Keratinocyte (primary cell): Measurements from ENCODE around the gene RASA3. TPM values are rescaled to one million over a fixed set of nuclear protein-coding genes. Genes with fewer than 3 reads are reported as not detected.

Source experiments
- DNase-seq: peaks from one replicate; pipeline ENCODE4 v3.0.0-alpha.2; 2011; ENCODE audit warnings: low read depth, missing footprints, low spot score
- FAIRE-seq: peaks from 2 replicates; lab custom pipeline; 2011; peaks lifted over from hg19 to GRCh38; lab: Jason Lieb, UNC
- H2AFZ ChIP-seq: 2 replicates; pipeline ENCODE4 v1.6.0; 2012; ENCODE audit warnings: low read length, control low read depth, inconsistent platforms; ENCODE audit not compliant: control insufficient read depth
- H3K27ac ChIP-seq: 2 replicates; pipeline ENCODE4 v1.5.1; 2011; ENCODE audit warnings: low read length; ENCODE audit not compliant: control insufficient read depth, insufficient read depth
- H3K27me3 ChIP-seq: 3 replicates; pipeline ENCODE4 v1.6.0; 2011; ENCODE audit warnings: low read length; ENCODE audit not compliant: control insufficient read depth, insufficient read depth; ENCODE audit errors: extremely low read depth
- H3K36me3 ChIP-seq, 2 experiments: 2 replicates in 1 of 2; 3 replicates in 1 of 2; pipeline ENCODE4 v1.5.1; 2011; ENCODE audit warnings: low read length in 2 of 2, mild to moderate bottlenecking in 1 of 2; ENCODE audit not compliant: control insufficient read depth in 2 of 2, insufficient read depth in 2 of 2; ENCODE audit errors: extremely low read depth in 1 of 2
- H3K4me1 ChIP-seq: 3 replicates; pipeline ENCODE4 v1.5.1; 2011; ENCODE audit warnings: low read length; ENCODE audit not compliant: control insufficient read depth, insufficient read depth; ENCODE audit errors: extremely low read depth
- H3K4me2 ChIP-seq: 3 replicates; pipeline ENCODE4 v1.6.0; 2011; ENCODE audit warnings: low read depth, low read length; ENCODE audit not compliant: control insufficient read depth, insufficient read depth; ENCODE audit errors: extremely low read depth
- H3K4me3 ChIP-seq, 3 experiments: fragments of 200-600 bp in 1 of 3; sonication (generic) in 1 of 3; 2 replicates in 2 of 3; 3 replicates in 1 of 3; pipeline ENCODE4 v1.5.1; 2011 to 2016; ENCODE audit warnings: low read length in 3 of 3, mild to moderate bottlenecking in 3 of 3, control low read depth in 2 of 3, inconsistent platforms in 1 of 3, low read depth in 1 of 3, mixed read lengths in 1 of 3, mixed run types in 1 of 3, moderate library complexity in 1 of 3; ENCODE audit not compliant: control insufficient read depth in 2 of 3, insufficient read depth in 2 of 3; ENCODE audit errors: extremely low read depth in 1 of 3
- H3K79me2 ChIP-seq: 2 replicates; pipeline ENCODE4 v1.6.0; 2012; ENCODE audit warnings: low read length; ENCODE audit not compliant: control insufficient read depth, insufficient read depth
- H3K9ac ChIP-seq: 3 replicates; pipeline ENCODE4 v1.6.0; 2011; ENCODE audit warnings: low read length; ENCODE audit not compliant: control insufficient read depth, insufficient read depth; ENCODE audit errors: extremely low read depth
- H3K9me1 ChIP-seq: 3 replicates; pipeline ENCODE4 v1.6.0; 2011; ENCODE audit warnings: low read length; ENCODE audit not compliant: control insufficient read depth, insufficient read depth; ENCODE audit errors: extremely low read depth
- H3K9me3 ChIP-seq: 2 replicates; pipeline ENCODE4 v1.5.1; 2012; ENCODE audit warnings: low read depth, low read length; ENCODE audit not compliant: control insufficient read depth
- H4K20me1 ChIP-seq: 3 replicates; pipeline ENCODE4 v1.6.0; 2011; ENCODE audit warnings: low read length; ENCODE audit not compliant: control insufficient read depth, insufficient read depth; ENCODE audit errors: extremely low read depth
- EZH2 ChIP-seq: IDR thresholded peaks from one replicate; pipeline ENCODE4 v1.6.1; 2012; ENCODE audit warnings: inconsistent platforms, mild to moderate bottlenecking, low read length, moderate library complexity
- dilution Hi-C: fragments of 300-500 bp; cut with MboI; formaldehyde crosslinking; loops from one replicate; pipeline ENCODE4 v1.7.0; 2020; ENCODE audit warnings: low sequenced_read_pairs; ENCODE audit not compliant: extremely low pct_ligation_motif_present
- polyA plus RNA-seq, 5 experiments: library from polyadenylated mRNA; depleted of rRNA in 3 of 5; stranded (reverse) in 3 of 5; stranded (forward) in 1 of 5; unstranded in 1 of 5; fragments of >200 nt; gene quantifications; 1 replicate in 1 of 5; 2 replicates in 3 of 5; 3 replicates in 1 of 5; pipeline versions ENCODE4 v1.2.1 to v1.2.3, GENCODE V29; 2011 to 2012; ENCODE audit warnings: missing spikeins in 2 of 5, low read depth in 1 of 5, low replicate concordance in 1 of 5
- TF ChIP-seq, protein P1 (sequence below), 3 experiments: IDR thresholded peaks in 1 of 3; conservative IDR thresholded peaks in 1 of 3; optimal IDR thresholded peaks in 1 of 3; 2 replicates in 2 of 3; 3 replicates in 1 of 3; pipeline versions ENCODE3 to v1.5.1; 2011; ENCODE audit warnings: low read length in 3 of 3, mild to moderate bottlenecking in 3 of 3, moderate library complexity in 2 of 3, control low read depth in 1 of 3, inconsistent platforms in 1 of 3; ENCODE audit not compliant: insufficient read depth in 2 of 3; ENCODE audit errors: extremely low read depth in 1 of 3

Gene RASA3
- polyA plus RNA-seq, 1 donor (not counting 4 experiments of a cell fraction or from before 2014, with no cell fraction given), result 4.1 TPM

DNA sequence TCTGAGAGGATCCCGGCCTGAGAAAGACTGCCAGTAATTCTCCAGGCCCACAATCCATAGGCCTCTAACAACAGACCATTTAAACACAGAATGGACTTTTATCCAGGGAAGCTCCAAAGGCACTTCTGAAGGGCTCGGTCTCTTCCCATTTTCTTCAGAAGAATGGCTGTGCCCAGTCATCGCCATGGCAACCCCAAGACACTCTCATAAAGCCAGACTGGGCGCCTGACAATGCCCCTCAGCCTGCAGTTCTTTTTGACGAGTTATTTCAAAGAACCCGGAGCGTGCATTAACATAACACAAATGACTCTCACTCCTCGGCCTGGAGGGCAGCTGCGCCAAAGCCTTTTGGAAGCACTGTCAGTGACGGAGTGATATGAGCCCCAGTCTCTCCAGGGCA, 61.0 kb downstream of the RASA3 start:
- TF ChIP-seq, protein P1, sequence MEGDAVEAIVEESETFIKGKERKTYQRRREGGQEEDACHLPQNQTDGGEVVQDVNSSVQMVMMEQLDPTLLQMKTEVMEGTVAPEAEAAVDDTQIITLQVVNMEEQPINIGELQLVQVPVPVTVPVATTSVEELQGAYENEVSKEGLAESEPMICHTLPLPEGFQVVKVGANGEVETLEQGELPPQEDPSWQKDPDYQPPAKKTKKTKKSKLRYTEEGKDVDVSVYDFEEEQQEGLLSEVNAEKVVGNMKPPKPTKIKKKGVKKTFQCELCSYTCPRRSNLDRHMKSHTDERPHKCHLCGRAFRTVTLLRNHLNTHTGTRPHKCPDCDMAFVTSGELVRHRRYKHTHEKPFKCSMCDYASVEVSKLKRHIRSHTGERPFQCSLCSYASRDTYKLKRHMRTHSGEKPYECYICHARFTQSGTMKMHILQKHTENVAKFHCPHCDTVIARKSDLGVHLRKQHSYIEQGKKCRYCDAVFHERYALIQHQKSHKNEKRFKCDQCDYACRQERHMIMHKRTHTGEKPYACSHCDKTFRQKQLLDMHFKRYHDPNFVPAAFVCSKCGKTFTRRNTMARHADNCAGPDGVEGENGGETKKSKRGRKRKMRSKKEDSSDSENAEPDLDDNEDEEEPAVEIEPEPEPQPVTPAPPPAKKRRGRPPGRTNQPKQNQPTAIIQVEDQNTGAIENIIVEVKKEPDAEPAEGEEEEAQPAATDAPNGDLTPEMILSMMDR (optimal IDR thresholded peaks at IDR 0.05 in 1 of 3, IDR thresholded peaks at IDR 0.05 in 1 of 3, conservative IDR thresholded peaks at IDR 0.05 in 1 of 3; ENCODE audit: extremely low read depth in 1 of 3, insufficient read depth in 2 of 3, low read length in 3 of 3), result no peak
- TF ChIP-seq EZH2, result no peak
- Histone ChIP-seq H3K36me3 (no peaks in the 10 kb centered on the region), H3K4me2 (no peak overlapping the region), H3K9ac (no peak overlapping the region), H3K4me3 (no peak overlapping the region), H3K79me2 (no peaks in the 10 kb centered on the region), H4K20me1 (no peaks in the 10 kb centered on the region), H3K9me3 (no peaks in the 10 kb centered on the region), H2AFZ (no peak overlapping the region), H3K4me1 (peaks cover 3% of the 10 kb centered on the region), H3K9me1 (no peaks in the 10 kb centered on the region), H3K27me3 (no peaks in the 10 kb centered on the region), H3K27ac (no peak overlapping the region)
- no peak for DNase-seq
- FAIRE-seq, result no peak
- dilution Hi-C loops, result loop anchor here (10.0 kb wide), 1 partner anchor 53 kb away; no protein-coding TSS in a partner anchor

DNA sequence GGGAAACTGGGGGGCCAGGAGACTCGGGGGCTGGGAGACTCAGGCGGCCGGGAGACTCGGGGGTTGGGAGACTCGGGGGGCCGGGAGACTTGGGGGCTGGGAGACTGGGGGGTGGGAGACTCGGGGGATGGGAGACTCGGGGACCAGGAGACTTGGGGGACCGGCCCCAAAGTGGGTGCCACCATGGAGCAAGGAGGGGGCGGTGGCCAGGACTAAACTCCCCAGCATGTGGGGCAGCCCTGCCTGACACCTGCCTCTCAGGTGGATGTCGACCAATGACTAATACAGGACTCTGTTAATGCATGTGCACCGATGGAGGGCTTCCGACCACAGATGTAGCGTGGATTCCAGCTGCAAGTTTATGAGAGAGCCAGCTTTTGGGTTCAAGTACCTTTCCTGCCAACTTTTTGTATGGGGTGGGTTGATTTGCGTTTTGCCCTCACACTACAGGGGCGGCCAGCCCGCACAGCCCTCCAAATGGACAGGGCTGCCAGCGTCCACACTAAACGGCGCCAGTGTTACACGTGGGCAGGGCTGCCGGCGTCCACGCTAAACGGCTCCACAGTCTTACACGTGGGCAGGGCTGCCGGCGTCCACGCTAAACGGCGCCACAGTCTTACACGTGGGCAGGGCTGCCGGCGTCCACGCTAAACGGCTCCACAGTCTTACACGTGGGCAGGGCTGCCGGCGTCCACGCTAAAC, 62.2 kb downstream of the RASA3 start:
- H3K9me1 ChIP-seq, result no peaks in the 10 kb centered on the region
- H3K9ac ChIP-seq, result no peak overlapping the region
- no peaks in the 10 kb centered on the region for H3K36me3 ChIP-seq
- no peaks in the 10 kb centered on the region for H3K27me3 ChIP-seq
- DNase-seq, result no peak
- no peaks in the 10 kb centered on the region for H4K20me1 ChIP-seq
- H3K4me2 ChIP-seq, result no peak overlapping the region
- dilution Hi-C loops, result loop anchor here (10.0 kb wide), 1 partner anchor 55 kb away; no protein-coding TSS in a partner anchor
- no peaks in the 10 kb centered on the region for H3K9me3 ChIP-seq
- no peak overlapping the region for H3K27ac ChIP-seq
- H2AFZ ChIP-seq, result no peak overlapping the region
- H3K4me3 ChIP-seq, result no peak overlapping the region
- H3K79me2 ChIP-seq, result no peaks in the 10 kb centered on the region
- TF ChIP-seq, protein P1 (optimal IDR thresholded peaks at IDR 0.05 in 1 of 3, IDR thresholded peaks at IDR 0.05 in 1 of 3, conservative IDR thresholded peaks at IDR 0.05 in 1 of 3; ENCODE audit: extremely low read depth in 1 of 3, insufficient read depth in 2 of 3, low read length in 3 of 3), result no peak
- TF ChIP-seq EZH2, result no peak
- H3K4me1 ChIP-seq, result peaks cover 10% of the 10 kb centered on the region
- FAIRE-seq, result no peak
